KMS-11 (cell line): ENCODE measurements around the gene CENPN.

Source experiments
- H2AFZ ChIP-seq: fragments of 200-600 bp; sonication (generic); 2 replicates; pipeline ENCODE4 v1.6.1; 2016; ENCODE audit warnings: antibody characterized with exemption, mixed run types, low read depth
- H3K27ac ChIP-seq: fragments of 200-600 bp; sonication (generic); 2 replicates; pipeline ENCODE4 v1.6.1; 2016; ENCODE audit warnings: mild to moderate bottlenecking, mixed run types
- H3K27me3 ChIP-seq: fragments of 200-600 bp; sonication (generic); 2 replicates; pipeline ENCODE4 v1.6.1; 2017; ENCODE audit warnings: mild to moderate bottlenecking, low read depth, mixed run types, moderate library complexity; ENCODE audit not compliant: insufficient read depth
- H3K36me3 ChIP-seq: fragments of 200-600 bp; sonication (generic); 2 replicates; pipeline ENCODE4 v1.6.1; 2017; ENCODE audit warnings: mild to moderate bottlenecking, mixed run types; ENCODE audit not compliant: insufficient read depth
- H3K4me1 ChIP-seq: fragments of 200-600 bp; sonication (generic); 2 replicates; pipeline ENCODE4 v1.6.1; 2016; ENCODE audit warnings: mild to moderate bottlenecking, low read depth, mixed run types; ENCODE audit not compliant: poor library complexity, severe bottlenecking
- H3K4me2 ChIP-seq: fragments of 200-600 bp; sonication (generic); 2 replicates; pipeline ENCODE4 v1.7.0; 2016; ENCODE audit warnings: mild to moderate bottlenecking, mixed run types
- H3K4me3 ChIP-seq: fragments of 200-600 bp; sonication (generic); IDR thresholded peaks from 2 replicates; pipeline ENCODE4 v1.6.1; 2017; ENCODE audit warnings: low read depth, low read length, mixed read lengths; ENCODE audit not compliant: insufficient read depth
- H3K79me2 ChIP-seq: fragments of 200-600 bp; sonication (generic); 2 replicates; pipeline ENCODE4 v1.6.1; 2016; ENCODE audit warnings: low read depth, mixed run types; ENCODE audit not compliant: insufficient read depth
- H3K9ac ChIP-seq: fragments of 200-600 bp; sonication (generic); 2 replicates; pipeline ENCODE4 v1.6.1; 2016; ENCODE audit warnings: mild to moderate bottlenecking, mixed run types
- H4K20me1 ChIP-seq: fragments of 200-600 bp; sonication (generic); 2 replicates; pipeline ENCODE4 v1.6.1; 2016; ENCODE audit warnings: mild to moderate bottlenecking, mixed run types; ENCODE audit not compliant: insufficient read depth
- CTCF ChIP-seq: fragments of 200-600 bp; sonication (generic); conservative IDR thresholded peaks from 2 replicates; pipeline ENCODE4 v1.6.1; 2017; ENCODE audit warnings: low read depth, mild to moderate bottlenecking, antibody characterized with exemption, low read length, moderate library complexity, mixed read lengths

CENPN gene

DNA sequence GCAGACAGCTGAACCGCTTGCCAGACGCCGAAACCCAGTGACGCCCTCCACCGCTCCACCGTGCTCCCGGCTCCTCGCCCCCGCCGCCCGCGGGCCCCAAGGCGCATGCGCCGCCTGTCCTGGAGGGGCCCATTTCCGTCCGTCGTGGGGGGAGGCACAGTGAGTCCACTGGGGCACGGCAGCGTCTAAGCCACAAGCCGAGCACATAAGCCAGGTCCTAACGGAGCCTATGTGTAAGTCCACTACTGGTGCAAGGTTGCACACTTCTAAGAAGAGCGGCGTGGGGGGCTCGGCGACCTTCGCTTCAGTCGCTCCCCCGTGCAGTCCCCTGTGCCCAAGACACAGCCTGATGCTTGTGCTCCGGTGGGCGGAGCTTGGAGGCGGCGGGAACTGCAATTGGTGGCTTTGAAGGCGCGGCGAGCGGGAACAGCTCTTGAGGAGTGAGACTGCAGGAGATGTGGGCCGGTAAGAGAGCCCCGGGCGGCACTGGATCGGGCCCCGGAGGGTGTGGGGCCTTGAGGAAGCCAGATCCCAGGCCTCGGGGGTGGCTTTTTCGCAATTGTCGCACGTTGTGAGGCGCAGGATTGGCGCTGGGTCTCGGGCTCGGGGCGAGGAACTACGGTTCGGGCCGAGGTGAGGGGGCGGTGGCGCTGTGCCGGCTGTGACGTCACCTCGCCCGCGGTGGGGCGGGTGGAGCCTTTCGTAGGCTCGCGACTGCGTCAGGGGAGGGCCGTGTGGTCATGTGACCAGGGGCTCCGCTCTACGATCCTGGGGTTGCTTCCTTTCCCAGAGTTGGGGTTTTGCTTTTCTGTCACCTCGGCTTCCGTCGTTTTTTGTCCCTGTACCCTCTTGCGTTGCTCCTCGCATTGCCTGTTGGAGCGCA is at the start of gene CENPN, which contains the start of gene CMC2:
CENPN (plus strand) TSS at position 402 of the 883 bp plus-strand sequence. CDS start 4,726 bp downstream, outside the sequence.
CMC2 (minus strand) TSS at position 73 of the 883 bp plus-strand sequence. CDS start 9,491 bp downstream, outside the sequence.
- Histone ChIP-seq H3K79me2 (peaks cover 87% of the 10 kb centered on the region), H3K4me3 (no peak within 1 kb of the TSS), H2AFZ (peak within 1 kb of the TSS; percentile 84), H3K27me3 (no peaks in the 10 kb centered on the region), H4K20me1 (peaks cover 8% of the 10 kb centered on the region; the same call in 1 of the 2 replicates), H3K4me2 (peak within 1 kb of the TSS; percentile 81), H3K9ac (peak within 1 kb of the TSS; percentile 91), H3K27ac (peak within 1 kb of the TSS; percentile 95), H3K4me1 (peaks cover 31% of the 10 kb centered on the region), H3K36me3 (no peaks in the 10 kb centered on the region; the same call in 1 of the 2 replicates)
- no peak; the same call in 1 of the 2 replicates for TF ChIP-seq CTCF

- H4K20me1 ChIP-seq = no peaks in the 10 kb centered on the region
- H3K4me1 ChIP-seq = no peaks in the 10 kb centered on the region
- H3K27me3 ChIP-seq = no peaks in the 10 kb centered on the region
- no peak overlapping the region for H3K27ac ChIP-seq
- no peaks in the 10 kb centered on the region for H3K79me2 ChIP-seq
- H3K36me3 ChIP-seq = no peaks in the 10 kb centered on the region
- H3K9ac ChIP-seq = no peak overlapping the region
- no peak overlapping the region for H3K4me2 ChIP-seq
- H3K4me3 ChIP-seq = no peak overlapping the region
- no peak for TF ChIP-seq CTCF
- no peak overlapping the region for H2AFZ ChIP-seq
Measured at GRCh38 chr16:80958284-80958683, 48.7 kb upstream of the CENPN start.

DNA sequence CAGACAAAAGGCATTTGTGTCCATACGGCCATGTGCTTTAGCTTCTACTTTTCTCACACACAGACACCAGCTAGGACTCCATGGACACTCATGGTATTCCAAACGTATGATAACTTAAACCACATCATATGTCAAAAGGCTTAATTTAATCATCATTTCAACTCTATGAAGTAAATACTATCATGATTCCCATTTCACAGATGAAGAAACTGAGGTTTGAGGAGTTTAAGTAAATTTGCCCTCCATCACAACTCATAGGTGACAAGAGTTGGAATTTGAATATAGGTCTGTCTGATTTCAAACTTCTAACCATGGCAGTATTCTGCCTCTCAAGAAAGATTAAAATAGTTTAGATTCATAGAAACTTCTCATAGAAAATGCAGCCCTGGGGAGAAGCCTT is 44.1 kb upstream of the CENPN start:
- Histone ChIP-seq H3K4me2 (no peak overlapping the region), H3K79me2 (no peaks in the 10 kb centered on the region), H3K27ac (no peak overlapping the region), H3K4me3 (no peak overlapping the region), H3K9ac (no peak overlapping the region), H3K4me1 (peaks cover 5% of the 10 kb centered on the region), H3K27me3 (no peaks in the 10 kb centered on the region), H4K20me1 (no peaks in the 10 kb centered on the region), H2AFZ (no peak overlapping the region), H3K36me3 (no peaks in the 10 kb centered on the region)
- TF ChIP-seq CTCF = no peak

DNA sequence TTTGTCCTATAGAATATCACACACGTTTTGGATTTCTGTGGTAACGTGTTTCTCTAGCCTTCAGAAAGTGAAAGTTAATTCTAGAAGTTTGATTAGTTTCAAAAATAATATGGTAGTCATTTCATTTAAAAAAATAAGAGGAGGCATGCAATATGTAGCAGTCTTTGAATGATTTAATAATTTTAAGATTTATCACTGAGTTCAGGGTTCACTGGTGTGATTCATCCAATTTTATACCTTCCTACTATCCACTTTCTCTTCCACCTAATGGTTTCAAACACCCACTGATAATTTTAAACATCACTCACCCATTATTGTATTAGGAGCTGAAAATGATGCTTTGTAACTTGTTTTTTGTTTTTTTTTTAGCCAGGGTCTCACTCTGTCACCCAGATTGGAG is 42.7 kb upstream of the CENPN start:
- no peak for TF ChIP-seq CTCF
- peaks cover 5% of the 10 kb centered on the region for H3K4me1 ChIP-seq

More for the DNA sequence above, 42.7 kb upstream of the CENPN start:
- Histone ChIP-seq H3K27ac (no peak overlapping the region), H3K27me3 (no peaks in the 10 kb centered on the region), H3K79me2 (no peaks in the 10 kb centered on the region), H3K4me3 (no peak overlapping the region), H3K9ac (no peak overlapping the region), H2AFZ (no peak overlapping the region), H3K4me2 (no peak overlapping the region), H4K20me1 (no peaks in the 10 kb centered on the region), H3K36me3 (no peaks in the 10 kb centered on the region)
